COLO829 (cell line): ENCODE measurements around the gene LRP6.
A peak's percentile ranks its signal among the peaks of the same experiment; 100 is the strongest.

Source experiments
- DNase-seq: peaks from one replicate; pipeline ENCODE4 v3.0.0; 2012; ENCODE audit warnings: low spot score

Gene LRP6

GRCh38 chr12:12214635-12215131, 52.2 kb downstream of the LRP6 start:
- no peak for DNase-seq

- peak; percentile 33 for DNase-seq
These were observed 52.6 kb downstream of the LRP6 start for GRCh38 chr12:12214201-12214600.

GRCh38 chr12:12212769-12213168, 54.1 kb downstream of the LRP6 start:
- no peak for DNase-seq

GRCh38 chr12:12210983-12211382, 55.9 kb downstream of the LRP6 start:
- no peak for DNase-seq

GRCh38 chr12:12210416-12210815, 56.4 kb downstream of the LRP6 start:
- DNase-seq = no peak

- no peak for DNase-seq
These were observed 57.2 kb downstream of the LRP6 start for GRCh38 chr12:12209675-12210074.

- DNase-seq = no peak
These were observed 57.8 kb downstream of the LRP6 start for GRCh38 chr12:12209043-12209442.

- no peak for DNase-seq
These were observed 59.1 kb downstream of the LRP6 start for GRCh38 chr12:12207746-12208145.

- DNase-seq = no peak
These were observed 60.0 kb downstream of the LRP6 start for GRCh38 chr12:12206776-12207388.

- no peak for DNase-seq
These were observed 64.1 kb downstream of the LRP6 start for GRCh38 chr12:12202747-12203146.

- DNase-seq = no peak
These were observed 64.7 kb downstream of the LRP6 start for GRCh38 chr12:12202105-12202504.

- no peak for DNase-seq
These were observed 65.5 kb downstream of the LRP6 start for GRCh38 chr12:12201274-12201758.

GRCh38 chr12:12200363-12200762, 66.5 kb downstream of the LRP6 start:
- DNase-seq = no peak

GRCh38 chr12:12198124-12198523, 68.7 kb downstream of the LRP6 start:
- no peak for DNase-seq

GRCh38 chr12:12197128-12197527, 69.7 kb downstream of the LRP6 start:
- no peak for DNase-seq

GRCh38 chr12:12195516-12195915, 71.3 kb downstream of the LRP6 start:
- no peak for DNase-seq

- DNase-seq = no peak
These were observed 71.8 kb downstream of the LRP6 start for GRCh38 chr12:12195081-12195480.

GRCh38 chr12:12194206-12194605, 72.6 kb downstream of the LRP6 start:
- DNase-seq = peak; percentile 43

- DNase-seq = no peak
These were observed 75.8 kb downstream of the LRP6 start for GRCh38 chr12:12191008-12191407.

- no peak for DNase-seq
These were observed 76.6 kb downstream of the LRP6 start for GRCh38 chr12:12190087-12190809.

- no peak for DNase-seq
These were observed 81.4 kb downstream of the LRP6 start for GRCh38 chr12:12185414-12185813.

GRCh38 chr12:12182703-12183365, 84.0 kb downstream of the LRP6 start:
- peak; percentile 59 for DNase-seq

- DNase-seq = peak; percentile 56
These were observed 85.3 kb downstream of the LRP6 start for GRCh38 chr12:12181511-12181910.
